K562 (cell line): Measurements from ENCODE around the gene PPP1R15B. TPM values are rescaled to one million over a fixed set of nuclear protein-coding genes. Genes with fewer than 3 reads are reported as not detected.
A peak's percentile ranks its signal among the peaks of the same experiment; 100 is the strongest.

Source experiments
- ARID4B ChIP-seq: sonication (generic); formaldehyde crosslinking; IDR thresholded peaks from 2 replicates; pipeline ENCODE4 v1.8.0; 2022; ENCODE audit warnings: mild to moderate bottlenecking, missing genetic modification reagents
- ATF6 ChIP-seq: sonication (generic); formaldehyde crosslinking; IDR thresholded peaks from 2 replicates; pipeline ENCODE4 v1.4.0; 2020; ENCODE audit warnings: mild to moderate bottlenecking, missing genetic modification reagents
- CBX8 ChIP-seq: fragments of 200-600 bp; sonication (generic); IDR thresholded peaks from 2 replicates; pipeline ENCODE4 v1.6.1; 2012; ENCODE audit warnings: borderline replicate concordance, mixed run types, low read depth, mild to moderate bottlenecking, moderate library complexity, mixed read lengths, low read length, control low read depth, inconsistent platforms; ENCODE audit not compliant: poor library complexity, severe bottlenecking; ENCODE audit errors: extremely low read depth
- CCNT2 ChIP-seq: IDR thresholded peaks from 2 replicates; pipeline ENCODE4 v1.6.1; 2011; ENCODE audit warnings: borderline replicate concordance, low read depth, mild to moderate bottlenecking, moderate library complexity, mixed read lengths, low read length; ENCODE audit not compliant: insufficient read length; ENCODE audit errors: extremely low read depth
- LARP7 ChIP-seq: fragments of 450-650 bp; IDR thresholded peaks from 2 replicates; pipeline ENCODE4 v1.6.1; 2016
- LEF1 ChIP-seq: fragments of 450-650 bp; IDR thresholded peaks from 2 replicates; pipeline ENCODE4 v1.6.1; 2016; ENCODE audit warnings: mild to moderate bottlenecking
- MLX ChIP-seq, 2 experiments: fragments of 450-650 bp in 1 of 2; sonication (generic) in 1 of 2; formaldehyde crosslinking; conservative IDR thresholded peaks; 2 replicates each; pipeline versions ENCODE4 v1.4.0 to v1.8.1; 2020 to 2022; ENCODE audit warnings: mild to moderate bottlenecking in 1 of 2, missing genetic modification reagents in 1 of 2
- NFIX ChIP-seq: fragments of 250-450 bp; sonication (Bioruptor Pico); IDR thresholded peaks from 2 replicates; pipeline ENCODE4 v1.4.0; 2020; ENCODE audit warnings: low read depth, mild to moderate bottlenecking, moderate library complexity
- PATZ1 ChIP-seq: fragments of 250-450 bp; sonication (Bioruptor Pico); IDR thresholded peaks from 2 replicates; pipeline ENCODE4 v1.5.0; 2020; ENCODE audit warnings: mild to moderate bottlenecking, borderline replicate concordance
- POLR2AphosphoS2 ChIP-seq: IDR thresholded peaks from 2 replicates; pipeline ENCODE4 v1.6.1; 2012; ENCODE audit warnings: low read length, improper control_type of control experiment
- POLR2B ChIP-seq: fragments of 450-650 bp; IDR thresholded peaks from 2 replicates; pipeline ENCODE4 v1.6.1; 2018; ENCODE audit warnings: low read depth; ENCODE audit not compliant: partially characterized antibody
- SMARCB1 ChIP-seq: IDR thresholded peaks from 2 replicates; pipeline ENCODE4 v1.6.1; 2011; ENCODE audit warnings: improper control_type of control experiment, low read depth; ENCODE audit not compliant: insufficient read length
- TGIF2 ChIP-seq: sonication (generic); formaldehyde crosslinking; IDR thresholded peaks from 2 replicates; pipeline ENCODE4 v1.8.1; 2022; ENCODE audit warnings: mild to moderate bottlenecking, missing genetic modification reagents, moderate library complexity
- ZBTB12 ChIP-seq: fragments of 250-450 bp; sonication (Bioruptor Pico); IDR thresholded peaks from 2 replicates; pipeline ENCODE4 v1.4.0; 2020
- ZFX ChIP-seq: sonication (generic); formaldehyde crosslinking; IDR thresholded peaks from 2 replicates; pipeline ENCODE4 v1.8.0; 2022; ENCODE audit warnings: mild to moderate bottlenecking, missing genetic modification reagents, moderate library complexity
- polyA plus RNA-seq, 8 experiments: library from polyadenylated mRNA; depleted of rRNA in 4 of 8; stranded (reverse) in 5 of 8; unstranded in 3 of 8; fragments of >200 nt; fragmentation: Nextera tagmentation in 2 of 8; fragmentation: Illumina TruSeq in 1 of 8; extraction: Ambion mirVana in 2 of 8; extraction: Trizol in 1 of 8; gene quantifications; 2 replicates each; pipeline versions ENCODE4 v1.2.1 to v1.2.3, GENCODE V29; 2011 to 2014; ENCODE audit warnings: inconsistent platforms in 1 of 8, missing spikeins in 1 of 8
- total RNA-seq, 7 experiments: library from RNA; depleted of rRNA in 6 of 7; stranded (reverse); fragments of >200 nt in 6 of 7; fragmentation: Illumina TruSeq in 2 of 7; extraction: Trizol in 2 of 7; gene quantifications; 2 replicates each; pipeline versions ENCODE4 v1.2.1 to v1.2.3, GENCODE V29; 2011 to 2021; ENCODE audit warnings: low replicate concordance in 1 of 7

PPP1R15B gene
- total and polyA plus RNA-seq, 9 of the 15 experiments (the other 6 are each of a cell fraction or from before 2014, with no cell fraction given) = 17.0 to 48.1 (median 30.8) TPM

- TF ChIP-seq ARID4B (CRISPR knock-in tag) = peak; percentile 81
- TF ChIP-seq POLR2B = peak; percentile 95
- TF ChIP-seq POLR2AphosphoS2 = peak; percentile 70; the same call in 1 of the 2 replicates
- no peak for TF ChIP-seq NFIX (CRISPR knock-in tag)
- TF ChIP-seq PATZ1 (CRISPR knock-in tag) = 0 out of 2 replicates have a peak, but pooled peaks have one; percentile 21
- TF ChIP-seq ZFX = peak; percentile 95
- no peak for TF ChIP-seq CBX8
- TF ChIP-seq ATF6 (CRISPR knock-in tag) = 0 out of 2 replicates have a peak, but pooled peaks have one; percentile 34
- TF ChIP-seq LARP7 = no peak
- TF ChIP-seq MLX (CRISPR knock-in tag; conservative IDR thresholded peaks at IDR 0.05) = peak in 1 of 2 experiments; percentile 67; a peak in 1 of 4 replicates
- TF ChIP-seq ZBTB12 = peak; percentile 87
- TF ChIP-seq LEF1 = no peak
- TF ChIP-seq CCNT2 = peak; percentile 93
- peak; percentile 72; the same call in 1 of the 2 replicates for TF ChIP-seq TGIF2 (CRISPR knock-in tag)
- no peak for TF ChIP-seq SMARCB1
These were observed at the start of gene PPP1R15B (continued) for GRCh38 chr1:204411451-204412204.
